ENCODE data around the gene ZNF382.

Gene ZNF382

DNA sequence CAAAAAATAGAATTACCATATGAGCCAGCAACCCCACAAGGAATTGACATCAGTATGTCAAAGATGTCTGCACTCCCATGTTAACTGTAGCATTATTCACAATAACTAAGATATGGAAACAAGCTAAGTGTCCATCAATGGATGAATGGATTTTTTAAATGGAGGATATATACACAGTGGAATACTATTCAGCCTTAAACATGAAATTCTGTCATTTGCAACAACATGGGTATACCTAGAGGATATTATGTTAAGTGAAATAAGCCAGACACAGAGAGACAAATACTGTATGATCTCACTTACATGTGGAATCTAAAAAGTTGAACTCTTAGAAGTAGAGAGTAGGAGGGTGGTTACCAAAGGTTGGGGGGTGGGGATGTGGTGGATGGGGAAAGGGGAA is 74.3 kb downstream of the ZNF382 start:
- ATAC-seq: no peak
- DNase-seq: no peak

All from stimulated activated naive CD8-positive, alpha-beta T cell treated with anti-CD3 and anti-CD28 coated beads, Interleukin-15, Interleukin-2, amounts not matched to agents 100 U/mL and 50 U/mL, for 24 hours (primary cell).